HepG2 (cell line): ENCODE measurements around the gene ZNRD2.

Source experiments
- JUND ChIP-seq: sonication (generic); formaldehyde crosslinking; IDR thresholded peaks from 2 replicates; pipeline ENCODE4 v1.8.0; 2022; ENCODE audit warnings: mild to moderate bottlenecking, missing genetic modification reagents
- ZFY ChIP-seq: sonication (generic); formaldehyde crosslinking; IDR thresholded peaks from 2 replicates; pipeline ENCODE4 v1.4.0; 2020; ENCODE audit warnings: missing genetic modification reagents
- ZNF549 ChIP-seq: sonication (generic); formaldehyde crosslinking; IDR thresholded peaks from 2 replicates; pipeline ENCODE4 v1.5.0; 2020; ENCODE audit warnings: missing genetic modification reagents
- ZNF83 ChIP-seq: sonication (generic); formaldehyde crosslinking; IDR thresholded peaks from 2 replicates; pipeline ENCODE4 v1.4.0; 2020; ENCODE audit warnings: missing genetic modification reagents, mild to moderate bottlenecking, borderline replicate concordance
- TF ChIP-seq, protein P1 (sequence below): conservative IDR thresholded peaks from 2 replicates; pipeline ENCODE4 v1.6.1; 2018; ENCODE audit warnings: missing genetic modification reagents

DNA sequence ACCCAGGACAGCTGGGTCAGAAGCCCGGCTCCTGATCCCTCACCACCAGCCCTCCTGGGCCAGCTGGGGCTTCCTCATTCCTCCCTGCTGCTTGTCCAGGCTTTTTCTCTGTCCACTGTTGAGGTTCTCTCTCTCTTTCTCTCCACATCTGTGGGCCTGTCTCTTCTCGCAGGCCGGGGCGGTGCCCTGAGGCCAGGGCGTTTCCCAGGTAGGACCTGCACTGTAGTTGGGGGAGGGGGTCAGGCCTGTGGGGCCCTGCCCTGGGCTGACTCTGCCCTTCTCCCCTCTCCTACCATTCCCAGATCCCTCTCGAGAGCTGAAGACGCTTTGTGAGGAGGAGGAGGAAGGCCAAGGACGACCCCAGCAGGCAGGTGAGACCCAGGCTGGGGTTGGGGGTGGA, 10.5 kb downstream of the ZNRD2 start:
- TF ChIP-seq JUND (no peak), ZFY (CRISPR knock-in tag) (no peak), ZNF549 (no peak), ZNF83 (no peak)
- TF ChIP-seq, protein P1, sequence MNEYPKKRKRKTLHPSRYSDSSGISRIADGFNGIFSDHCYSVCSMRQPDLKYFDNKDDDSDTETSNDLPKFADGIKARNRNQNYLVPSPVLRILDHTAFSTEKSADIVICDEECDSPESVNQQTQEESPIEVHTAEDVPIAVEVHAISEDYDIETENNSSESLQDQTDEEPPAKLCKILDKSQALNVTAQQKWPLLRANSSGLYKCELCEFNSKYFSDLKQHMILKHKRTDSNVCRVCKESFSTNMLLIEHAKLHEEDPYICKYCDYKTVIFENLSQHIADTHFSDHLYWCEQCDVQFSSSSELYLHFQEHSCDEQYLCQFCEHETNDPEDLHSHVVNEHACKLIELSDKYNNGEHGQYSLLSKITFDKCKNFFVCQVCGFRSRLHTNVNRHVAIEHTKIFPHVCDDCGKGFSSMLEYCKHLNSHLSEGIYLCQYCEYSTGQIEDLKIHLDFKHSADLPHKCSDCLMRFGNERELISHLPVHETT (CRISPR knock-in tag), result no peak
